ENCODE measurements around the gene HOXA4. TPM values are rescaled to one million over a fixed set of nuclear protein-coding genes. Genes with fewer than 3 reads are reported as not detected.

Gene HOXA4
- total RNA-seq, 2 experiments from 2014 or later = not detected

GRCh38 chr7:27141137-27141922 lies 10.8 kb upstream of the HOXA4 start:
- peaks cover 23 to 63% of the 10 kb centered on the region in 2 experiments for H3K27me3 ChIP-seq (ENCODE audit: control insufficient read depth in 1 of 2, insufficient read depth in 2 of 2, low read length in 2 of 2)
- no peaks in the 10 kb centered on the region for H3K36me3 ChIP-seq (ENCODE audit: insufficient read depth, low read length)
- Mint-ChIP-seq H3K27ac (no peak overlapping the region), H3K36me3 (ENCODE audit: low read depth) (no peaks in the 10 kb centered on the region), H3K4me3 (no peak overlapping the region), H3K4me1 (ENCODE audit: low read depth) (no peaks in the 10 kb centered on the region), H3K27me3 (peaks cover 70% of the 10 kb centered on the region), H3K9me3 (no peaks in the 10 kb centered on the region)
- H3K9me3 ChIP-seq (ENCODE audit: control insufficient read depth in 1 of 2, insufficient read depth in 1 of 2, low read length in 2 of 2) = peaks cover 0 to 27% of the 10 kb centered on the region in 2 experiments
- ATAC-seq (ENCODE audit: poor library complexity) (no peak), DNase-seq (no peak)
- H3K4me1 ChIP-seq (ENCODE audit: insufficient read depth, low read length) = no peaks in the 10 kb centered on the region
- H3K4me3 ChIP-seq (ENCODE audit: low read length) = no peak overlapping the region
- POLR2A ChIA-PET = no interaction called here
- intact Hi-C loops (cut with DNase I, micrococcal nuclease) = no loop called here
- TF ChIP-seq CTCF (IDR thresholded peaks at IDR 0.05) = no peak
- CTCF ChIA-PET = no interaction called here
- no peak overlapping the region for H3K27ac ChIP-seq (ENCODE audit: low read depth in 1 of 2, low read length in 2 of 2)

GRCh38 chr7:27140126-27140857 lies 9.7 kb upstream of the HOXA4 start:
- POLR2A ChIA-PET = no interaction called here
- no peaks in the 10 kb centered on the region for H3K36me3 ChIP-seq (ENCODE audit: insufficient read depth, low read length)
- ATAC-seq (ENCODE audit: poor library complexity) = no peak
- no peaks in the 10 kb centered on the region for H3K36me3 Mint-ChIP-seq (ENCODE audit: low read depth)
- H3K4me1 Mint-ChIP-seq (ENCODE audit: low read depth) = no peaks in the 10 kb centered on the region
- no peaks in the 10 kb centered on the region for H3K4me1 ChIP-seq (ENCODE audit: insufficient read depth, low read length)
- CTCF ChIA-PET = interaction anchor here (1.1 kb wide), 1 partner anchor 11 kb away, joined by 3 read pairs; no protein-coding TSS in a partner anchor
- H3K4me3 Mint-ChIP-seq = no peak overlapping the region
- peaks cover 72% of the 10 kb centered on the region for H3K27me3 Mint-ChIP-seq
- H3K27ac Mint-ChIP-seq = no peak overlapping the region
- no peak for TF ChIP-seq CTCF (IDR thresholded peaks at IDR 0.05)
- no peak overlapping the region for H3K27ac ChIP-seq (ENCODE audit: low read depth in 1 of 2, low read length in 2 of 2)
- no peak for DNase-seq
- no peak overlapping the region for H3K4me3 ChIP-seq (ENCODE audit: low read length)
- H3K9me3 ChIP-seq (ENCODE audit: control insufficient read depth in 1 of 2, insufficient read depth in 1 of 2, low read length in 2 of 2) = peaks cover 0 to 20% of the 10 kb centered on the region in 2 experiments
- intact Hi-C loops (cut with DNase I, micrococcal nuclease) = no loop called here
- peaks cover 25 to 66% of the 10 kb centered on the region in 2 experiments for H3K27me3 ChIP-seq (ENCODE audit: control insufficient read depth in 1 of 2, insufficient read depth in 2 of 2, low read length in 2 of 2)
- no peaks in the 10 kb centered on the region for H3K9me3 Mint-ChIP-seq

- no peaks in the 10 kb centered on the region for H3K9me3 Mint-ChIP-seq
- no peak overlapping the region for H3K27ac ChIP-seq (ENCODE audit: low read depth in 1 of 2, low read length in 2 of 2)
- H3K36me3 Mint-ChIP-seq (ENCODE audit: low read depth) = no peaks in the 10 kb centered on the region
- H3K27me3 Mint-ChIP-seq = peaks cover 79% of the 10 kb centered on the region
- peaks cover 0 to 12% of the 10 kb centered on the region in 2 experiments for H3K9me3 ChIP-seq (ENCODE audit: control insufficient read depth in 1 of 2, insufficient read depth in 1 of 2, low read length in 2 of 2)
- H3K27me3 ChIP-seq (ENCODE audit: control insufficient read depth in 1 of 2, insufficient read depth in 2 of 2, low read length in 2 of 2) = peaks cover 19 to 66% of the 10 kb centered on the region in 2 experiments
- ChIA-PET POLR2A (no interaction called here), CTCF (interaction anchor here (1.1 kb wide), 1 partner anchor 12 kb away, joined by 3 read pairs; no protein-coding TSS in a partner anchor)
- H3K4me1 ChIP-seq (ENCODE audit: insufficient read depth, low read length) = no peaks in the 10 kb centered on the region
- no peak overlapping the region for H3K4me3 Mint-ChIP-seq
- H3K4me1 Mint-ChIP-seq (ENCODE audit: low read depth) = no peaks in the 10 kb centered on the region
- DNase-seq = no peak
- no peak for TF ChIP-seq CTCF (IDR thresholded peaks at IDR 0.05)
- intact Hi-C loops (cut with DNase I, micrococcal nuclease) = no loop called here
- H3K36me3 ChIP-seq (ENCODE audit: insufficient read depth, low read length) = no peaks in the 10 kb centered on the region
- H3K27ac Mint-ChIP-seq = no peak overlapping the region
- no peak overlapping the region for H3K4me3 ChIP-seq (ENCODE audit: low read length)
- no peak for ATAC-seq (ENCODE audit: poor library complexity)
Measured at GRCh38 chr7:27139334-27140125, 9.0 kb upstream of the HOXA4 start.

Data from CD4-positive, alpha-beta T cell (primary cell).